ENCODE results near the gene NEDD4L.

The NEDD4L gene

GRCh38 chr18:58017267-58017666, 26.8 kb upstream of the NEDD4L start:
- TF ChIP-seq, protein P1, sequence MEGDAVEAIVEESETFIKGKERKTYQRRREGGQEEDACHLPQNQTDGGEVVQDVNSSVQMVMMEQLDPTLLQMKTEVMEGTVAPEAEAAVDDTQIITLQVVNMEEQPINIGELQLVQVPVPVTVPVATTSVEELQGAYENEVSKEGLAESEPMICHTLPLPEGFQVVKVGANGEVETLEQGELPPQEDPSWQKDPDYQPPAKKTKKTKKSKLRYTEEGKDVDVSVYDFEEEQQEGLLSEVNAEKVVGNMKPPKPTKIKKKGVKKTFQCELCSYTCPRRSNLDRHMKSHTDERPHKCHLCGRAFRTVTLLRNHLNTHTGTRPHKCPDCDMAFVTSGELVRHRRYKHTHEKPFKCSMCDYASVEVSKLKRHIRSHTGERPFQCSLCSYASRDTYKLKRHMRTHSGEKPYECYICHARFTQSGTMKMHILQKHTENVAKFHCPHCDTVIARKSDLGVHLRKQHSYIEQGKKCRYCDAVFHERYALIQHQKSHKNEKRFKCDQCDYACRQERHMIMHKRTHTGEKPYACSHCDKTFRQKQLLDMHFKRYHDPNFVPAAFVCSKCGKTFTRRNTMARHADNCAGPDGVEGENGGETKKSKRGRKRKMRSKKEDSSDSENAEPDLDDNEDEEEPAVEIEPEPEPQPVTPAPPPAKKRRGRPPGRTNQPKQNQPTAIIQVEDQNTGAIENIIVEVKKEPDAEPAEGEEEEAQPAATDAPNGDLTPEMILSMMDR (IDR thresholded peaks at IDR 0.05; ENCODE audit: extremely low read depth, insufficient read depth, missing control alignments) = no peak
- in situ Hi-C loops (cut with MboI; ENCODE audit: low pct_unique_long_range_greater_than_20kb, low sequenced_read_pairs, unreplicated experiment) = no loop called here
- DNase-seq (ENCODE audit: low spot score) = no peak

DNA sequence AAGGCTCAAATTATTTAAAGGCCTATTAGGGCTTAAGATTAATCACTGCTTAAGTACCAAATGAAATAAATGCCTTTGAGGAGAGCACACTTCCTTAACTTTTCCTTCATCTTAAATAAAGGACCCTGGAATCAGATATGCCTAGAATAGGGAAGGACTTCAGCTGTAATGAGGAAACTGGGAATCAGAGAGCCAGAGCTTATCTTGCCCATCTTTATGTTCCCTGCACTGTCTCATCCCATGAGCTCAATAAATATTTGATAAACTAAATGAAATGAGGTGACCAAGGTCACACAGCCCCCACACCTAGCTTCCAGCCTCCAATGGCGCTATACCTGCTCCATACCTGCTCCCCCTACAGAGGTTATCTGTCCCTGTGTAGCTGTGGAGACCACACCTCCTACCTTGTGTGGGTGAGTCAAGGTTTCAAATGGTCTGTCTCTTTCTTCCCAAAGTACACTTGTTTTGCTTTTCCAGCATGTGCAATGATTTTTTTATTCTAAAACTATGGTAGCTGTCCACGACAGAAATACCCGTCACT, 23.4 kb upstream of the NEDD4L start:
- in situ Hi-C loops (cut with MboI; ENCODE audit: low pct_unique_long_range_greater_than_20kb, low sequenced_read_pairs, unreplicated experiment) = no loop called here
- TF ChIP-seq, protein P1 (IDR thresholded peaks at IDR 0.05; ENCODE audit: extremely low read depth, insufficient read depth, missing control alignments) = no peak
- no peak for DNase-seq (ENCODE audit: low spot score)

DNA sequence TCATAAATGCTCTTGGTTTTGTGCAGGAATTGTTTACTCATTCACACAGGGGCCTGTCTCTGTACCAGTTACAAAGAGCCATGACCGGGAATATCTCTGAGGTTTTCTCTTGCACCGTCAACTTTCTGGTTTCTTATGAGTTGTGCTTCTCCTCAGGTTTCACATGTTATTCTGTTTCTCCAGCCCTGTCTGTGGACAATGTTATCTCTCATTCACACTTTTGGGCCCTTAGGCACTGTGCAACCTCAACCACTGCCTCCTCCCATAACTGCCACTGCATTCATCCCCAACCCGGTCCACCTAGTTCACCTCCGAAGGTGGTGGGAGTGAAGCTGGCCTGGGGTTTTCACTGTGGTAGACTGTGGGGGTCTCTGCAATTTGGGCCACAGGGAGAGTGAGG, 22.5 kb upstream of the NEDD4L start:
- TF ChIP-seq, protein P1 (IDR thresholded peaks at IDR 0.05; ENCODE audit: extremely low read depth, insufficient read depth, missing control alignments) = no peak
- in situ Hi-C loops (cut with MboI; ENCODE audit: low pct_unique_long_range_greater_than_20kb, low sequenced_read_pairs, unreplicated experiment) = no loop called here
- no peak for DNase-seq (ENCODE audit: low spot score)

- DNase-seq (ENCODE audit: low spot score) = no peak
- TF ChIP-seq, protein P1 (IDR thresholded peaks at IDR 0.05; ENCODE audit: extremely low read depth, insufficient read depth, missing control alignments) = no peak
- in situ Hi-C loops (cut with MboI; ENCODE audit: low pct_unique_long_range_greater_than_20kb, low sequenced_read_pairs, unreplicated experiment) = no loop called here
Measured at GRCh38 chr18:58023108-58023507, 20.9 kb upstream of the NEDD4L start.

GRCh38 chr18:58024139-58024538, 19.9 kb upstream of the NEDD4L start:
- DNase-seq (ENCODE audit: low spot score) = no peak
- in situ Hi-C loops (cut with MboI; ENCODE audit: low pct_unique_long_range_greater_than_20kb, low sequenced_read_pairs, unreplicated experiment) = no loop called here
- TF ChIP-seq, protein P1 (IDR thresholded peaks at IDR 0.05; ENCODE audit: extremely low read depth, insufficient read depth, missing control alignments) = no peak

GRCh38 chr18:58025205-58025604, 18.8 kb upstream of the NEDD4L start:
- in situ Hi-C loops (cut with MboI; ENCODE audit: low pct_unique_long_range_greater_than_20kb, low sequenced_read_pairs, unreplicated experiment) = no loop called here
- DNase-seq (ENCODE audit: low spot score) = no peak
- TF ChIP-seq, protein P1 (IDR thresholded peaks at IDR 0.05; ENCODE audit: extremely low read depth, insufficient read depth, missing control alignments) = no peak

DNA sequence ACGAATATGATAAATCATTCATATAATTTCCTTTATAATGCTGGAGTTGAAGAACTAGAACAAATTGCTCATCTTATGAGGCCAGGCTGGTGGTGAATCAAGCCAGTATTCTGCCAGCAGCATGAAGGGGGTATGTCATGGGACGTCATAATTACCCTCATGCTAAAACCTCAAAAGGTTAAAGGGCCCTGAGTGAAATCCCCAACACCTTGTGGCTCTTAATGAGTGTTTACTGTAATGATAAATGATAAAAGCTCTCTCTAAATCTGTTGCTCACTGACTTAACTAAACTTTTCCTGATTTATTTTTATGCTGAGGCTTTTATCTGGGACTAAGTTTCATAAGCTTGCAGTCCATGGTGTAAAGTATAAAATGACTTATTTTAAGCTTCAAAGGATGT, 18.3 kb upstream of the NEDD4L start:
- in situ Hi-C loops (cut with MboI; ENCODE audit: low pct_unique_long_range_greater_than_20kb, low sequenced_read_pairs, unreplicated experiment) = no loop called here
- TF ChIP-seq, protein P1 (IDR thresholded peaks at IDR 0.05; ENCODE audit: extremely low read depth, insufficient read depth, missing control alignments) = no peak
- no peak for DNase-seq (ENCODE audit: low spot score)

Measured in GM13977 (cell line).